Measurements from ENCODE around the gene SAT1.

The SAT1 gene

GRCh38 chrX:23804578-23804977 is 21.6 kb downstream of the SAT1 start:
- no peak for DNase-seq (ENCODE audit: low read depth in 1 of 2, low spot score in 1 of 2)

GRCh38 chrX:23805389-23805788 is 22.4 kb downstream of the SAT1 start:
- no peak for DNase-seq (ENCODE audit: low read depth in 1 of 2, low spot score in 1 of 2)

GRCh38 chrX:23810279-23810678 is 27.3 kb downstream of the SAT1 start:
- no peak for DNase-seq (ENCODE audit: low read depth in 1 of 2, low spot score in 1 of 2)

- no peak for DNase-seq (ENCODE audit: low read depth in 1 of 2, low spot score in 1 of 2)
These were observed 28.2 kb downstream of the SAT1 start for GRCh38 chrX:23811108-23811651.

- DNase-seq (ENCODE audit: low read depth in 1 of 2, low spot score in 1 of 2): no peak
These were observed 28.7 kb downstream of the SAT1 start for GRCh38 chrX:23811656-23812055.

GRCh38 chrX:23813808-23814207 is 30.8 kb downstream of the SAT1 start:
- DNase-seq (ENCODE audit: low read depth in 1 of 2, low spot score in 1 of 2): no peak

- DNase-seq (ENCODE audit: low read depth in 1 of 2, low spot score in 1 of 2): no peak
These were observed 32.4 kb downstream of the SAT1 start for GRCh38 chrX:23815376-23815775.

GRCh38 chrX:23816179-23816578 is 33.2 kb downstream of the SAT1 start:
- DNase-seq (ENCODE audit: low read depth in 1 of 2, low spot score in 1 of 2): no peak

- DNase-seq (ENCODE audit: low read depth in 1 of 2, low spot score in 1 of 2): no peak
These were observed 35.0 kb downstream of the SAT1 start for GRCh38 chrX:23817979-23818336.

GRCh38 chrX:23819385-23820234 is 36.6 kb downstream of the SAT1 start:
- DNase-seq (ENCODE audit: low read depth in 1 of 2, low spot score in 1 of 2): no peak

- DNase-seq (ENCODE audit: low read depth in 1 of 2, low spot score in 1 of 2): no peak
These were observed 37.3 kb downstream of the SAT1 start for GRCh38 chrX:23820235-23820782.

- no peak for DNase-seq (ENCODE audit: low read depth in 1 of 2, low spot score in 1 of 2)
These were observed 38.9 kb downstream of the SAT1 start for GRCh38 chrX:23821847-23822246.

GRCh38 chrX:23822397-23822796 is 39.4 kb downstream of the SAT1 start:
- DNase-seq (ENCODE audit: low read depth in 1 of 2, low spot score in 1 of 2): no peak

- no peak for DNase-seq (ENCODE audit: low read depth in 1 of 2, low spot score in 1 of 2)
These were observed 39.9 kb downstream of the SAT1 start for GRCh38 chrX:23822841-23823240.

- no peak for DNase-seq (ENCODE audit: low read depth in 1 of 2, low spot score in 1 of 2)
These were observed 42.7 kb downstream of the SAT1 start for GRCh38 chrX:23825675-23826074.

GRCh38 chrX:23826216-23826615 is 43.2 kb downstream of the SAT1 start:
- DNase-seq (ENCODE audit: low read depth in 1 of 2, low spot score in 1 of 2): no peak

GRCh38 chrX:23826653-23827052 is 43.7 kb downstream of the SAT1 start:
- DNase-seq (ENCODE audit: low read depth in 1 of 2, low spot score in 1 of 2): no peak

- DNase-seq (ENCODE audit: low read depth in 1 of 2, low spot score in 1 of 2): no peak
These were observed 45.9 kb downstream of the SAT1 start for GRCh38 chrX:23828881-23829280.

GRCh38 chrX:23832721-23833120 is 49.7 kb downstream of the SAT1 start:
- no peak for DNase-seq (ENCODE audit: low read depth in 1 of 2, low spot score in 1 of 2)
